K562 (cell line): Measurements from ENCODE around the gene PBX2. TPM values are rescaled to one million over a fixed set of nuclear protein-coding genes. Genes with fewer than 3 reads are reported as not detected.

ENCODE experiments used
- CBFB ChIP-seq: sonication (generic); formaldehyde crosslinking; IDR thresholded peaks from 2 replicates; pipeline ENCODE4 v1.4.0; 2020; ENCODE audit warnings: mild to moderate bottlenecking, missing genetic modification reagents
- CBX3 ChIP-seq, 2 experiments: IDR thresholded peaks; 1 replicate in 1 of 2; 2 replicates in 1 of 2; pipeline ENCODE4 v1.6.1; 2012; ENCODE audit warnings: inconsistent platforms in 2 of 2, low read length in 2 of 2, borderline replicate concordance in 1 of 2, control low read depth in 1 of 2
- DNMT1 ChIP-seq: fragments of 450-650 bp; IDR thresholded peaks from 2 replicates; pipeline ENCODE4 v1.6.1; 2016; ENCODE audit warnings: antibody characterized with exemption, mild to moderate bottlenecking
- ESRRB ChIP-seq: fragments of 250-450 bp; sonication (Bioruptor Pico); IDR thresholded peaks from 2 replicates; pipeline ENCODE4 v1.5.0; 2020; ENCODE audit warnings: mild to moderate bottlenecking, moderate library complexity, borderline replicate concordance
- ETV6 ChIP-seq, 3 experiments: fragments of 150-350 bp in 1 of 3; sonication (generic) in 1 of 3; formaldehyde crosslinking in 1 of 3; IDR thresholded peaks; 2 replicates each; pipeline versions ENCODE4 v1.6.1 to v1.8.0; 2014 to 2022; ENCODE audit warnings: borderline replicate concordance in 2 of 3, low read depth in 2 of 3, antibody characterized with exemption in 1 of 3, low read length in 1 of 3, mild to moderate bottlenecking in 1 of 3, missing genetic modification reagents in 1 of 3
- NFIX ChIP-seq: fragments of 250-450 bp; sonication (Bioruptor Pico); IDR thresholded peaks from 2 replicates; pipeline ENCODE4 v1.4.0; 2020; ENCODE audit warnings: low read depth, mild to moderate bottlenecking, moderate library complexity
- NKRF ChIP-seq: fragments of 450-650 bp; IDR thresholded peaks from 2 replicates; pipeline ENCODE4 v1.6.1; 2016; ENCODE audit warnings: borderline replicate concordance
- PBX2 ChIP-seq, 2 experiments: IDR thresholded peaks in 1 of 2; conservative IDR thresholded peaks in 1 of 2; 2 replicates each; pipeline ENCODE4 v1.6.1; 2016; ENCODE audit warnings: low read depth in 2 of 2, mild to moderate bottlenecking in 1 of 2, missing compliant biosample characterization in 1 of 2, missing genetic modification characterization in 1 of 2, moderate library complexity in 1 of 2
- PHF8 ChIP-seq: fragments of 200-600 bp; sonication (generic); IDR thresholded peaks from 2 replicates; pipeline ENCODE4 v1.6.1; 2012; ENCODE audit warnings: mixed run types, mild to moderate bottlenecking, inconsistent platforms, low read length, moderate library complexity, borderline replicate concordance
- RBM15 ChIP-seq: fragments of 200-400 bp; formaldehyde crosslinking; IDR thresholded peaks from 2 replicates; pipeline ENCODE4 v1.6.1; 2018; ENCODE audit warnings: mild to moderate bottlenecking, low read length, moderate library complexity; ENCODE audit not compliant: insufficient read depth
- RBM17 ChIP-seq: fragments of 200-400 bp; formaldehyde crosslinking; IDR thresholded peaks from 2 replicates; pipeline ENCODE4 v1.6.1; 2017; ENCODE audit warnings: low read depth, mild to moderate bottlenecking, low read length, borderline replicate concordance
- RBM25 ChIP-seq: fragments of 200-400 bp; formaldehyde crosslinking; IDR thresholded peaks from 2 replicates; pipeline ENCODE4 v1.6.1; 2018; ENCODE audit warnings: low read length, low read depth, moderate library complexity; ENCODE audit not compliant: severe bottlenecking
- SMAD3 ChIP-seq: fragments of 450-650 bp; formaldehyde crosslinking; conservative IDR thresholded peaks from 2 replicates; pipeline ENCODE4 v1.4.0; 2020; ENCODE audit warnings: mild to moderate bottlenecking
- SREBF1 ChIP-seq: fragments of 150-350 bp; IDR thresholded peaks from 2 replicates; pipeline ENCODE4 v1.6.1; 2014; ENCODE audit warnings: antibody characterized with exemption, low read depth, low read length, borderline replicate concordance
- TBP ChIP-seq: optimal IDR thresholded peaks from 2 replicates; pipeline ENCODE3; 2011; ENCODE audit warnings: low read depth, low read length, improper control_type of control experiment
- ZBTB12 ChIP-seq: fragments of 250-450 bp; sonication (Bioruptor Pico); IDR thresholded peaks from 2 replicates; pipeline ENCODE4 v1.4.0; 2020
- ZNF133 ChIP-seq: fragments of 250-450 bp; sonication (Bioruptor Pico); IDR thresholded peaks from 2 replicates; pipeline ENCODE4 v1.4.0; 2020; ENCODE audit warnings: mild to moderate bottlenecking
- ZNF184 ChIP-seq: sonication (generic); formaldehyde crosslinking; IDR thresholded peaks from 2 replicates; pipeline ENCODE4 v1.5.0; 2020; ENCODE audit warnings: missing genetic modification reagents
- ZNF384 ChIP-seq: IDR thresholded peaks from 2 replicates; pipeline ENCODE4 v1.6.1; 2012; ENCODE audit warnings: low read depth, low read length, improper control_type of control experiment
- ZNF41 ChIP-seq: fragments of 250-450 bp; sonication (Bioruptor Pico); conservative IDR thresholded peaks from 2 replicates; pipeline ENCODE4 v1.4.0; 2020; ENCODE audit warnings: mild to moderate bottlenecking
- ZNF551 ChIP-seq: fragments of 250-450 bp; sonication (Bioruptor Pico); IDR thresholded peaks from 2 replicates; pipeline ENCODE4 v1.5.0; 2021; ENCODE audit warnings: mild to moderate bottlenecking, moderate library complexity
- ZNF696 ChIP-seq: fragments of 250-450 bp; sonication (Bioruptor Pico); conservative IDR thresholded peaks from 2 replicates; pipeline ENCODE4 v1.4.0; 2020; ENCODE audit warnings: mild to moderate bottlenecking, moderate library complexity
- polyA plus RNA-seq, 8 experiments: library from polyadenylated mRNA; depleted of rRNA in 4 of 8; stranded (reverse) in 5 of 8; unstranded in 3 of 8; fragments of >200 nt; fragmentation: Nextera tagmentation in 2 of 8; fragmentation: Illumina TruSeq in 1 of 8; extraction: Ambion mirVana in 2 of 8; extraction: Trizol in 1 of 8; gene quantifications; 2 replicates each; pipeline versions ENCODE4 v1.2.1 to v1.2.3, GENCODE V29; 2011 to 2014; ENCODE audit warnings: inconsistent platforms in 1 of 8, missing spikeins in 1 of 8
- total RNA-seq, 7 experiments: library from RNA; depleted of rRNA in 6 of 7; stranded (reverse); fragments of >200 nt in 6 of 7; fragmentation: Illumina TruSeq in 2 of 7; extraction: Trizol in 2 of 7; gene quantifications; 2 replicates each; pipeline versions ENCODE4 v1.2.1 to v1.2.3, GENCODE V29; 2011 to 2021; ENCODE audit warnings: low replicate concordance in 1 of 7

PBX2 gene
- total and polyA plus RNA-seq, 9 of the 15 experiments (the other 6 are each of a cell fraction or from before 2014, with no cell fraction given), result 1.9 to 134 (median 62.5) TPM

GRCh38 chr6:32177183-32177787 lies 12.7 kb downstream of the PBX2 start (continued):
- TF ChIP-seq CBX3 (IDR thresholded peaks at IDR 0.05; ENCODE audit: borderline replicate concordance in 1 of 2, low read length in 2 of 2) (no peak), ZBTB12 (CRISPR knock-in tag) (peak; percentile 67), ZNF184 (CRISPR knock-in tag) (no peak), CBFB (CRISPR knock-in tag) (peak; percentile 59; the same call in 1 of the 2 replicates), DNMT1 (no peak), PHF8 (peak; percentile 61; the same call in 1 of the 2 replicates), ETV6 (IDR thresholded peaks at IDR 0.05; ENCODE audit: borderline replicate concordance in 1 of 2, low read depth in 2 of 2, low read length in 1 of 2) (no peak), ETV6 (CRISPR knock-in tag; IDR thresholded peaks at IDR 0.05; ENCODE audit: borderline replicate concordance) (no peak), ZNF41 (CRISPR knock-in tag) (0 out of 2 replicates have a peak, but pooled peaks have one; percentile 26), ZNF384 (no peak), SREBF1 (no peak), ZNF551 (CRISPR knock-in tag) (no peak), RBM25 (no peak), NFIX (no peak), TBP (peak; percentile 59), RBM17 (no peak), ZNF133 (CRISPR knock-in tag) (0 out of 2 replicates have a peak, but pooled peaks have one; percentile 68), RBM15 (no peak), ESRRB (CRISPR knock-in tag) (no peak), ZNF696 (CRISPR knock-in tag) (0 out of 2 replicates have a peak, but pooled peaks have one; percentile 47), SMAD3 (CRISPR knock-in tag) (no peak), PBX2 (CRISPR knock-in tag; IDR thresholded peaks at IDR 0.05; ENCODE audit: low read depth) (no peak), PBX2 (tag; conservative IDR thresholded peaks at IDR 0.05; ENCODE audit: low read depth) (no peak), NKRF (no peak)
